Measurements from ENCODE around the gene TRAPPC3L. TPM values are rescaled to one million over a fixed set of nuclear protein-coding genes. Genes with fewer than 3 reads are reported as not detected.

TRAPPC3L gene
- total RNA-seq, 2 donors from 2014 or later, result not detected

DNA sequence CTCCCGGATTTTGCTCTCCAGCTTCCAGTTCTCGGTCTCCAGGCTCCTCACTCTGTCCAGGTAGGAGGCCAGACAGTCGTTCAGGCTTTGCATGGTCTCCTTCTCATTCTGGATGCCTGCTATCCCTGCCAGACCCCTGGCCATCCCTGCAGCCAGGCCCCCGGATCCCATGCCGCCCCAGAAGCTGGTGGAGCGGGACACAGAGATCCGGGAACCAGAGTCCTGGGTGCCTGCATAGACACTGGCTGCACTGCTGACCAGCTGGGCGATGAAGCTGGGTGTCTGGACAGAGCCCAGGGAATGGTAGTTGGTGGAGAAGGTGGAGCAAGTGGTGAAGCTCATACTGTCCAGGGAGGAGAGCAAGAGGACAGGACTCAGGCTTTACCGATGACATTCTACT is 87.2 kb downstream of the TRAPPC3L start:
- DNase-seq (no peak), ATAC-seq (no peak)
- Histone ChIP-seq H3K27ac (no peak overlapping the region), H3K4me1 (peaks cover 15% of the 10 kb centered on the region), H3K4me3 (no peak overlapping the region), H3K36me3 (replicated peaks in 1 of 2; ENCODE audit: insufficient read depth in 1 of 2, low read depth in 2 of 2) (no peaks in the 10 kb centered on the region), H3K9me3 (no peaks in the 10 kb centered on the region), H3K27me3 (peaks cover 0 to 9% of the 10 kb centered on the region in 2 donors)
- 79 to 87% methylated on average over 4 to 9 of the region's 9 CpGs for WGBS, 2 donors
- no peak for TF ChIP-seq POLR2A (IDR thresholded peaks at IDR 0.05)
- TF ChIP-seq, protein P1, sequence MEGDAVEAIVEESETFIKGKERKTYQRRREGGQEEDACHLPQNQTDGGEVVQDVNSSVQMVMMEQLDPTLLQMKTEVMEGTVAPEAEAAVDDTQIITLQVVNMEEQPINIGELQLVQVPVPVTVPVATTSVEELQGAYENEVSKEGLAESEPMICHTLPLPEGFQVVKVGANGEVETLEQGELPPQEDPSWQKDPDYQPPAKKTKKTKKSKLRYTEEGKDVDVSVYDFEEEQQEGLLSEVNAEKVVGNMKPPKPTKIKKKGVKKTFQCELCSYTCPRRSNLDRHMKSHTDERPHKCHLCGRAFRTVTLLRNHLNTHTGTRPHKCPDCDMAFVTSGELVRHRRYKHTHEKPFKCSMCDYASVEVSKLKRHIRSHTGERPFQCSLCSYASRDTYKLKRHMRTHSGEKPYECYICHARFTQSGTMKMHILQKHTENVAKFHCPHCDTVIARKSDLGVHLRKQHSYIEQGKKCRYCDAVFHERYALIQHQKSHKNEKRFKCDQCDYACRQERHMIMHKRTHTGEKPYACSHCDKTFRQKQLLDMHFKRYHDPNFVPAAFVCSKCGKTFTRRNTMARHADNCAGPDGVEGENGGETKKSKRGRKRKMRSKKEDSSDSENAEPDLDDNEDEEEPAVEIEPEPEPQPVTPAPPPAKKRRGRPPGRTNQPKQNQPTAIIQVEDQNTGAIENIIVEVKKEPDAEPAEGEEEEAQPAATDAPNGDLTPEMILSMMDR (IDR thresholded peaks at IDR 0.05), result no peak
- intact Hi-C loops (cut with DNase I), result no loop called here

DNA sequence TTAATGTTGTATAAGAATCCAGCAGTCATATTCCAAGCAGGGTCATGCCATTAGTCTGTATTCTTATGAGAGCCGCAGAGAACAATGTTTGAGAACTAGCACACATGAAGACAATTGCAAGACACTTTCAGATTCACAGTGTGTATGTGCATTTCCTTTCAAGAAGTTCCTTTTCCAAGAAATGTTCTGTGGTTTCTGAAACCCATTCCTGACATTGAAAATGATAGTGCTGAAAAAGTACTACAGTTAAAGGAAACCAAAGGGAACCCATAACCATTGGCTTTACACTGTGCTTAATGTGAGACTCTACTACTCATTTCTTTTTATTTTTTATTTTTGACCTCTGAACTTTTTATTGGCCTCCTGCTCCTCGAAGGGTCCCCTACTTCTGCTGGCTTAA is 88.6 kb downstream of the TRAPPC3L start:
- Histone ChIP-seq H3K27me3 (no peaks in the 10 kb centered on the region), H3K4me1 (peaks cover 7% of the 10 kb centered on the region), H3K36me3 (replicated peaks in 1 of 2; ENCODE audit: insufficient read depth in 1 of 2, low read depth in 2 of 2) (no peaks in the 10 kb centered on the region), H3K9me3 (no peaks in the 10 kb centered on the region), H3K27ac (no peak overlapping the region), H3K4me3 (no peak overlapping the region)
- TF ChIP-seq, protein P1 (IDR thresholded peaks at IDR 0.05), result no peak
- TF ChIP-seq POLR2A (IDR thresholded peaks at IDR 0.05), result no peak
- DNase-seq (no peak), ATAC-seq (no peak)
- intact Hi-C loops (cut with DNase I), result no loop called here
- 53 to 70% methylated on average over 2 of the region's 2 CpGs for WGBS, 2 donors

DNA sequence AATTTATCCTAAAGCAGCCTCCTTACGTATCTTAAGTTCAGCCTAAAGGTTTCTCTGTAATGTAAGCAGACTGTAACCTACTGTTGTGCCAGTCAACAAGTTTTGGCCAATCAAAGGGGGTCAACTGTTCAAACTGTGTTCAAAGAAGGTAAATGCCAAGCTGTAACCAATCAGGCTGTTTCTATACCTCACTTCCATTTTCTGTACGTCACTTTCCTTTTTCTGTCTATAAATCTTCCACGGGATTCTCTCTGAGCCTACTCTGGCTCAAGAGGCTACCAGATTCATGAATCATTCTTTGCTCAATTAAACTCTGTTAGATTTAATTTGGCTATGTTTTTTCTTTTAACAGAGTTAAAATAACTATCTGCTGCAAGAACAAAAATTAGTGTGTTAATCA is 89.4 kb downstream of the TRAPPC3L start:
- WGBS, 2 donors, result 88% methylated on average over 3 of the region's 3 CpGs
- intact Hi-C loops (cut with DNase I), result no loop called here
- peaks cover 6% of the 10 kb centered on the region for H3K4me1 ChIP-seq
- DNase-seq, result no peak
- H3K9me3 ChIP-seq, result no peaks in the 10 kb centered on the region
- no peak for ATAC-seq
- H3K36me3 ChIP-seq (replicated peaks in 1 of 2; ENCODE audit: insufficient read depth in 1 of 2, low read depth in 2 of 2), result no peaks in the 10 kb centered on the region
- no peak overlapping the region for H3K27ac ChIP-seq
- TF ChIP-seq, protein P1 (IDR thresholded peaks at IDR 0.05), result no peak
- no peak for TF ChIP-seq POLR2A (IDR thresholded peaks at IDR 0.05)
- H3K4me3 ChIP-seq, result no peak overlapping the region
- H3K27me3 ChIP-seq, result no peaks in the 10 kb centered on the region

DNA sequence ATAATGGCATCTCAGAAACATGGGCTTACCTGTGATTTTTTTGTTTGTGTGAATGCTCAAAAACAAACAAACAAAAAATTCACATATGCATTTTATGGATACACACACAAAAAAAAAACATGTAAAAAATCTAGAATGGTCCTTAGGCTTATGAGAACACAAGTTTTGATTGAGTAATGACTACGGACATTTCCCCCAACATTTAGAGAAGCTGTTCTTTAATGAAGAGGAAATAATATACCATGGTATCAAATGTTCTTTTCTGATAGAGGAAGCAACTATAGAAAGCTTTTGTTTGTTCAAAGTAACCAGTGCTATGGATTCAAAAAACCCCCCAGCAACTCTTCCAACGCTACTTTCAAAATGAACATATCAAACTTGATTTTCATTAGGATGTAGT is 93.0 kb downstream of the TRAPPC3L start:
- ATAC-seq, result no peak
- 76 to 91% methylated on average over 2 of the region's 2 CpGs for WGBS, 2 donors
- H3K4me1 ChIP-seq, result peaks cover 11% of the 10 kb centered on the region
- intact Hi-C loops (cut with DNase I), result no loop called here
- no peaks in the 10 kb centered on the region for H3K36me3 ChIP-seq (replicated peaks in 1 of 2; ENCODE audit: insufficient read depth in 1 of 2, low read depth in 2 of 2)
- no peak overlapping the region for H3K4me3 ChIP-seq
- no peak overlapping the region for H3K27ac ChIP-seq
- no peak for DNase-seq
- H3K9me3 ChIP-seq, result no peaks in the 10 kb centered on the region
- H3K27me3 ChIP-seq, result no peaks in the 10 kb centered on the region
- no peak for TF ChIP-seq POLR2A (IDR thresholded peaks at IDR 0.05)
- TF ChIP-seq, protein P1 (IDR thresholded peaks at IDR 0.05), result no peak

DNA sequence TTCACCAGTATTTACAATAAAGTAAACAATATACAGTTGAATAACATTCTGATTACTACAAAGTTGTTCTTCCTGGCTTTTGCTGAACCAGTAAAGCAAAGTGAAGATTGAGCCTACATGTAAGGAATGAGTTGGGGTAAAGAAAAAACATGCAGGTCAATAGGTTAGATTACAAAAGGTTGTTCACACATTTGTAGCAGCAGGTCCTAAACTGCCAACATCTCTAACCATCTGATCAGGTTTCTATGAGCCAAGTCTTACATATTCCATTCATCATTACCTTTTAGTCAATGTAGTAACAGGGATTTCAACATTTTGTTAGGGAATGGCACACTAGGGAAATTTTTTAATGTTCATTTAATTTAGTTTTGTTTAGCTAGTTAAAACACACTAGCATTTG is 93.6 kb downstream of the TRAPPC3L start:
- H3K27ac ChIP-seq, result no peak overlapping the region
- no peaks in the 10 kb centered on the region for H3K9me3 ChIP-seq
- H3K36me3 ChIP-seq (replicated peaks in 1 of 2; ENCODE audit: insufficient read depth in 1 of 2, low read depth in 2 of 2), result no peaks in the 10 kb centered on the region
- DNase-seq (no peak), ATAC-seq (no peak)
- TF ChIP-seq, protein P1 (IDR thresholded peaks at IDR 0.05), result no peak
- TF ChIP-seq POLR2A (IDR thresholded peaks at IDR 0.05), result no peak
- H3K4me3 ChIP-seq, result no peak overlapping the region
- H3K27me3 ChIP-seq, result no peaks in the 10 kb centered on the region
- H3K4me1 ChIP-seq, result peaks cover 11% of the 10 kb centered on the region
- intact Hi-C loops (cut with DNase I), result no loop called here

Data from body of pancreas (tissue), 4 donors.